Trophoblast cell (in vitro differentiated cells and primary cell): ENCODE measurements around the gene TRIM34.
A peak's percentile ranks its signal among the peaks of the same experiment; 100 is the strongest.
"Not testable (repeated sequence)": the region's sequence is repeated elsewhere in the genome, so short reads cannot be mapped to it uniquely, and the experiment has no call there.

Source experiments
- DNase-seq, 2 donors: peaks; one replicate each; pipeline ENCODE4 v3.0.0-alpha.2; 2016
- H2AFZ ChIP-seq: 2 replicates; pipeline ENCODE4 v1.6.1; 2013; ENCODE audit warnings: low read length, moderate library complexity, mild to moderate bottlenecking; ENCODE audit not compliant: insufficient read depth, poor library complexity
- H2AK5ac ChIP-seq: 2 replicates; pipeline ENCODE4 v1.6.1; 2013; ENCODE audit warnings: mild to moderate bottlenecking, low read length
- H2BK120ac ChIP-seq: 2 replicates; pipeline ENCODE4 v1.6.1; 2013; ENCODE audit warnings: low read length, mild to moderate bottlenecking, moderate library complexity; ENCODE audit not compliant: insufficient read depth, poor library complexity
- H2BK12ac ChIP-seq: 2 replicates; pipeline ENCODE4 v1.6.1; 2013; ENCODE audit warnings: mild to moderate bottlenecking, low read length, moderate library complexity
- H2BK5ac ChIP-seq: 2 replicates; pipeline ENCODE4 v1.6.1; 2013; ENCODE audit warnings: low read length, low read depth, moderate library complexity, mild to moderate bottlenecking; ENCODE audit not compliant: poor library complexity
- H3K14ac ChIP-seq: 2 replicates; pipeline ENCODE4 v1.6.1; 2013; ENCODE audit warnings: mild to moderate bottlenecking, low read length
- H3K18ac ChIP-seq: 2 replicates; pipeline ENCODE4 v1.6.1; 2013; ENCODE audit warnings: mild to moderate bottlenecking, low read length
- H3K23ac ChIP-seq: 2 replicates; pipeline ENCODE4 v1.6.1; 2013; ENCODE audit warnings: low read length
- H3K27ac ChIP-seq: 2 replicates; pipeline ENCODE4 v1.5.1; 2013; ENCODE audit warnings: low read depth, mild to moderate bottlenecking, inconsistent platforms, low read length, moderate library complexity
- H3K27me3 ChIP-seq: 2 replicates; pipeline ENCODE4 v1.6.1; 2013; ENCODE audit warnings: inconsistent platforms, mild to moderate bottlenecking, low read length, moderate library complexity; ENCODE audit not compliant: insufficient read depth
- H3K36me3 ChIP-seq, 2 experiments: 1 replicate in 1 of 2; 2 replicates in 1 of 2; pipeline ENCODE4 v1.6.1; 2013; ENCODE audit warnings: low read length in 2 of 2, mild to moderate bottlenecking in 2 of 2, moderate library complexity in 1 of 2; ENCODE audit not compliant: insufficient read depth in 2 of 2, control insufficient read depth in 1 of 2
- H3K4ac ChIP-seq: 2 replicates; pipeline ENCODE4 v1.6.1; 2013; ENCODE audit warnings: low read depth, mild to moderate bottlenecking, low read length, moderate library complexity
- H3K4me1 ChIP-seq, 2 experiments: 1 replicate in 1 of 2; 2 replicates in 1 of 2; pipeline ENCODE4 v1.6.1; 2013; ENCODE audit warnings: low read length in 2 of 2, mild to moderate bottlenecking in 2 of 2, moderate library complexity in 1 of 2; ENCODE audit not compliant: insufficient read depth in 2 of 2, control insufficient read depth in 1 of 2
- H3K4me2 ChIP-seq: 2 replicates; pipeline ENCODE4 v1.6.1; 2013; ENCODE audit warnings: inconsistent platforms, mild to moderate bottlenecking, low read length, moderate library complexity
- H3K4me3 ChIP-seq: 2 replicates; pipeline ENCODE4 v1.5.1; 2013; ENCODE audit warnings: mild to moderate bottlenecking, low read depth, low read length, inconsistent platforms
- H3K79me1 ChIP-seq: one replicate; pipeline ENCODE4 v1.6.1; 2013; ENCODE audit warnings: low read length
- H3K79me2 ChIP-seq: 2 replicates; pipeline ENCODE4 v1.6.1; 2013; ENCODE audit warnings: low read length, mild to moderate bottlenecking; ENCODE audit not compliant: control insufficient read depth, insufficient read depth, poor library complexity
- H3K9ac ChIP-seq: 2 replicates; pipeline ENCODE4 v1.6.1; 2013; ENCODE audit warnings: mild to moderate bottlenecking, low read length
- H3K9me3 ChIP-seq: 2 replicates; pipeline ENCODE4 v1.6.1; 2013; ENCODE audit warnings: low read depth, mild to moderate bottlenecking, control low read depth, inconsistent platforms, low read length; ENCODE audit not compliant: insufficient read depth
- H4K12ac ChIP-seq: 2 replicates; pipeline ENCODE4 v1.6.1; 2013; ENCODE audit warnings: low read depth, mild to moderate bottlenecking, low read length, moderate library complexity
- H4K8ac ChIP-seq: 2 replicates; pipeline ENCODE4 v1.6.1; 2013; ENCODE audit warnings: low read depth, mild to moderate bottlenecking, low read length, moderate library complexity
- H4K91ac ChIP-seq: one replicate; pipeline ENCODE4 v1.6.1; 2013; ENCODE audit warnings: low read depth, mild to moderate bottlenecking, low read length, moderate library complexity
- WGBS: extraction: QIAGEN DNeasy Blood & Tissue Kit; methylation state at CpG from one replicate; pipeline ENCODE4 v1.1.7; 2013; ENCODE audit warnings: missing lambda C conversion rate; ENCODE audit not compliant: insufficient read length, insufficient coverage; ENCODE audit errors: extremely low coverage; 5-methylcytosine and 5-hydroxymethylcytosine counted together

TRIM34 gene

DNA sequence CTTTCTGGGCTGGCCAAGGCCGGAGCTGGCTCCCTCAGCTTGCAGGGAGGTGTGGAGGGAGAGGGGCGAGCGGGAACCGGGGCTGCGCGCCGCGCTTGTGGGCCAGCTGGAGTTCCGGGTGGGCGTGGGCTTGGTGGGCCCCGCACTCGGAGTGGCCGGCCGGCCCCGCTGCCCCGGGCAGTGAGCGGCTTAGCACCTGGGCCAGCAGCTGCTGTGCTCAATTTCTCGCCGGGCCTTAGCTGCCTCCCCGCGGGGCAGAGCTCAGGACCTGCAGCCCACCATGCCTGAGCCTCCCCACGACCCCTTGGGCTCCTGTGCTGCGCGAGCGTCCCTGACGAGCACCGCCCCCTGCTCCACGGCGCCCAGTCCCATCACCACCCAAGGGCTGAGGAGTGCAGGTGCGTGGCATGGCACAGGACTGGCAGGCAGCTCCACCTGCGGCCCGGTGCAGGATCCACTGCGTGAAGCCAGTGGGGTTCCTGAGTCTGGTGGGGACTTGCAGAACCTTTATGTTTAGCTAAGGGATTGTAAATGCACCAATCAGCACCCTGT is 58.2 kb downstream of the TRIM34 start:
- H2BK120ac ChIP-seq, H4K8ac ChIP-seq, H3K4me1 ChIP-seq, H3K79me2 ChIP-seq, H3K9ac ChIP-seq, H3K79me1 ChIP-seq, H2BK5ac ChIP-seq, H3K9me3 ChIP-seq, H3K4me3 ChIP-seq, H3K23ac ChIP-seq, H3K18ac ChIP-seq, H2AK5ac ChIP-seq, H3K27ac ChIP-seq, H3K4me2 ChIP-seq, H3K27me3 ChIP-seq, H4K91ac ChIP-seq, H4K12ac ChIP-seq, DNase-seq, H2AFZ ChIP-seq, H3K14ac ChIP-seq, H2BK12ac ChIP-seq, H3K4ac ChIP-seq: not testable (repeated sequence)
- WGBS: no CpG with 5 or more reads among the region's 33 CpGs
- H3K36me3 ChIP-seq: peaks cover 9 to 18% of the 10 kb centered on the region in 2 experiments

DNA sequence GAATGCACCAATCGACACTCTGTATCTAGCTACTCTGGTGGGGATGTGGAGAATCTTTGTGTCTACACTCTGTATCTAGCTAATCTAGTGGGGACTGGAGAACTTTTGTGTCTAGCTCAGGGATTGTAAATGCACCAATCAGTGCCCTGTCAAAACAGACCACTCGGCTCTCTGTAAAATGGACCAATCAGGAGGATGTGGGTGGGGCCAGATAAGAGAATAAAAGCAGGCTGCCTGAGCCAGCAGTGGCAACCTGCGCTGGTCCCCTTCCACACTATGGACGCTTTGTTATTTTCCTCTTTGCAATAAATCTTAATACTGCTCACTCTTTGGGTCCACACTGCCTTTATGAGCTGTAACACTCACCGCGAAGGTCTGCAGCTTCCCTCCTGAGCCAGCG is 58.8 kb downstream of the TRIM34 start:
- H2BK120ac ChIP-seq, H4K91ac ChIP-seq, H3K4me2 ChIP-seq, H3K4me3 ChIP-seq, H3K14ac ChIP-seq, H3K79me2 ChIP-seq, H3K79me1 ChIP-seq, H2BK12ac ChIP-seq, H2BK5ac ChIP-seq, H4K8ac ChIP-seq, H3K9me3 ChIP-seq, DNase-seq, H3K27me3 ChIP-seq, H3K18ac ChIP-seq, H4K12ac ChIP-seq, H3K23ac ChIP-seq, H3K27ac ChIP-seq, H2AFZ ChIP-seq, H3K4me1 ChIP-seq, H3K9ac ChIP-seq, H2AK5ac ChIP-seq: not testable (repeated sequence)
- Histone ChIP-seq H3K36me3 (peaks cover 7 to 11% of the 10 kb centered on the region in 2 experiments), H3K4ac (peak overlapping the region; percentile 80)
- WGBS: no CpG with 5 or more reads among the region's 7 CpGs

DNA sequence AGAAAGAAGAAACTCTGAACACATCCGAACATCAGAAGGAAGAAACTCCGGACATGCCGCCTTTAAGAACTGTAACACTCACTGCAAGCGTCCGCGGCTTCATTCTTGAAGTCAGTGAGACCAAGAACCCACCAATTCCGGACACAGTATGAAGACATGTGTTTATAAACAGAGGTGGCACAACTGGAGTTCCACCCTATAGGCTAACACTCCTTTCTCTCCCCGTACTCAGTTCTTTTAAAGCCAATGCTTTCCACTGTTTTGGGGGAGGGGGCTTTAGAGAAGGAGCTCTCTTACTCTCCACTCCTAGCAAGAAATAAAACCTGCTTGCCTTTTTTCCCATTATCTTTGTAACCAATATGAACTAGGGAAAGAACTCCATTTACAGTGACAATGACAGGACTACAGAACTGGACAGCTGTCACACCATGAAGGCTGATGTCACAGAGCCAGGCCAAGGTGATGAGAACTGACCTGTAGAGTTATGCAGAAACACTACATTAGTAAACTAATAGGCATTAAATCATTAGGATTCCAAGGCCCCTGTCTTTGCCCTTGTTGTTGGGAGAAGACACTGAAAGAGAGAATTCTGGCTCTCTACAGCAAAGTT is 59.3 kb downstream of the TRIM34 start:
- Histone ChIP-seq H2BK5ac (no peak overlapping the region), H3K9me3 (peaks cover 3% of the 10 kb centered on the region)
- WGBS: no CpG with 5 or more reads among the region's 8 CpGs

DNA sequence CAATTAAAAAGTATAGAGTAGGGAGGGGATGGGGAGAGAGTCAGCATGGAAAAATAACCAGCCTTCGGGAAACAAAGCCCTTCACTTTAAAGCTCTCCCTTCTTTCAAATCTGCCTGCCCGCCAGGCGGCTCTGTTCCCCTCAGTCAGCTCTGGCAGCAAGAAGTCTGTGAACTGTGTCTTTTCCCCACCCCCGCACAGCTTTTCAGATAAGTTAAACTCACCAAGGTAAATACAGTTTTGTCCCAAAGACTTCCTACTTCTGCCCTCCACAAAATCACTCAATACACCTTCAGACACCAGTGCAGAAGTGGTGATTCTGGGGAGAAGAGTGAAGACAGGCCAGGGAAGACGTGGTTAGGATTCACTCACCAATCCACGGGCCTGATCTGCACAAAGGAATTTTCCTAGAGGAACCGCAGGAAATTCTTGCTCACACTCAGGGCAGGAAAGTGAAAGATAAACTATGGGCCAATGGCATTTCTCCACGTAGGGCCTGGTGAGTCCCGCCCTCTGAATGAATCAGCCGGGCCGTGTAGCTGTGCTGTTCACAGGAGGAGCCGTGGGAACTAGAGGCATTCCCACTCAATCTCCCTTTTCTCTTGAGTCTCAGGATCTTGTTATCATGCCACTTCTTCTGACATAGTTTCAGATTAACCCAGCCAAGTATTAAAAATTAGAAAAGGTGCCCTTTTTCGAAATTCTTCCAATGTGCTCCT is 60.0 kb downstream of the TRIM34 start, which contains the start of gene TRIM5:
TSS of gene TRIM5 (minus strand) at position 429 of the 717 bp plus-strand sequence. CDS start 4,897 bp downstream, outside the sequence.
- DNase-seq: peak; percentile 95 to 98
- peaks cover 6% of the 10 kb centered on the region for H3K79me1 ChIP-seq
- no peaks in the 10 kb centered on the region for H3K79me2 ChIP-seq
- H2BK120ac ChIP-seq: peak within 1 kb of the TSS; percentile 38
- H4K91ac ChIP-seq: peak within 1 kb of the TSS; percentile 55
- no peak within 1 kb of the TSS for H3K4ac ChIP-seq
- no CpG with 5 or more reads among the region's 13 CpGs for WGBS
- peak within 1 kb of the TSS; percentile 42 for H3K14ac ChIP-seq
- H3K27me3 ChIP-seq: no peaks in the 10 kb centered on the region
- no peak within 1 kb of the TSS for H4K8ac ChIP-seq
- no peak within 1 kb of the TSS for H2AFZ ChIP-seq
- H3K4me3 ChIP-seq: no peak within 1 kb of the TSS
- H2AK5ac ChIP-seq: no peak within 1 kb of the TSS
- H3K23ac ChIP-seq: no peak within 1 kb of the TSS
- H2BK12ac ChIP-seq: peak within 1 kb of the TSS; percentile 36
- H2BK5ac ChIP-seq: peak within 1 kb of the TSS; percentile 67
- peaks cover 2% of the 10 kb centered on the region in 2 experiments for H3K36me3 ChIP-seq
- peaks cover 0 to 2% of the 10 kb centered on the region in 2 experiments for H3K4me1 ChIP-seq
- H3K9me3 ChIP-seq: peaks cover 2% of the 10 kb centered on the region
- peak within 1 kb of the TSS; percentile 94 for H3K4me2 ChIP-seq
- no peak within 1 kb of the TSS for H3K18ac ChIP-seq
- no peak within 1 kb of the TSS for H4K12ac ChIP-seq
- peak within 1 kb of the TSS; percentile 79 for H3K9ac ChIP-seq
- H3K27ac ChIP-seq: peak within 1 kb of the TSS; percentile 93

More for the DNA sequence above, 59.3 kb downstream of the TRIM34 start:
- no peak overlapping the region for H3K18ac ChIP-seq
- H3K79me1 ChIP-seq: peaks cover 6% of the 10 kb centered on the region
- peak overlapping the region; percentile 79 for H3K9ac ChIP-seq
- H2BK12ac ChIP-seq: no peak overlapping the region
- peak overlapping the region; percentile 94 for H3K4me2 ChIP-seq
- H3K23ac ChIP-seq: no peak overlapping the region
- no peak overlapping the region for H3K4me3 ChIP-seq
- no peaks in the 10 kb centered on the region for H3K79me2 ChIP-seq
- H4K12ac ChIP-seq: no peak overlapping the region
- no peak overlapping the region for H2AFZ ChIP-seq
- DNase-seq: peak in 1 of 2 donors; percentile 36
- H3K4me1 ChIP-seq: peaks cover 0 to 2% of the 10 kb centered on the region in 2 experiments
- peak overlapping the region; percentile 55 for H4K91ac ChIP-seq
- H3K27me3 ChIP-seq: no peaks in the 10 kb centered on the region
- peak overlapping the region; percentile 30 for H2BK120ac ChIP-seq
- peak overlapping the region; percentile 42 for H3K14ac ChIP-seq
- H3K36me3 ChIP-seq: peaks cover 5 to 6% of the 10 kb centered on the region in 2 experiments
- peak overlapping the region; percentile 93 for H3K27ac ChIP-seq
- H3K4ac ChIP-seq: no peak overlapping the region
- H2AK5ac ChIP-seq: no peak overlapping the region
- H4K8ac ChIP-seq: no peak overlapping the region
